Measurements from ENCODE around the gene ZNF562. TPM values are rescaled to one million over a fixed set of nuclear protein-coding genes. Genes with fewer than 3 reads are reported as not detected.
"Not testable (repeated sequence)": the region's sequence is repeated elsewhere in the genome, so short reads cannot be mapped to it uniquely, and the experiment has no call there.

Gene ZNF562
- total RNA-seq, 4 donors from 2014 or later = 5.6 to 36.8 (median 17.6) TPM

DNA sequence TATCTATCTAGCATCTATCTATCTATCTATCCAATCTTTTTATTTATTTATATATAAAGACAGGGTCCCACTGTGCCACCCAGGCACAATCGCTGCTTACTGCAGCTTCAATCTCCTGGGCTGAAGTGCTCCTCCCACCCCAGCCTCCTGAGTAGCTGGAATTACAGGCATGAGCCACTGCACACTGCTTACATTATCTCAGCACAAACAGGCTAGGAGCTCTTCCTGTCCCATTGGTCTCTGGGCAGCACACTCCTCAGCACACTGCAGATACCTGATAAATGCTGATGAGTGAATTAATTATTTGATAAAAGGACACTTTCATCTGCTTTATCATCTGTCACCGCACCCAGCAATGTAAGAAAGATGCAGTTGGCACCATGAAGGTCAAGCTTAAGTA is 16.1 kb downstream of the ZNF562 start:
- in situ Hi-C loops (cut with MboI; ENCODE audit: low pct_ligation_motif_present in 1 of 4, low pct_unique_long_range_greater_than_20kb in 1 of 4, low sequenced_read_pairs in 3 of 4) (no loop called here), intact Hi-C loops (cut with DNase I; ENCODE audit: low total_unique reads) (no loop called here)
- no peak overlapping the region for H3K4me3 ChIP-seq
- no peak for TF ChIP-seq POLR2A (IDR thresholded peaks at IDR 0.05)
- no peak for DNase-seq
- peaks cover 0 to 55% (median 25%) of the 10 kb centered on the region in 4 donors for H3K36me3 ChIP-seq
- H3K9me3 ChIP-seq = peaks cover 10 to 14% of the 10 kb centered on the region in 2 donors
- H3K27ac ChIP-seq = no peak overlapping the region
- H3K4me1 ChIP-seq = no peaks in the 10 kb centered on the region
- WGBS, 2 donors (ENCODE audit: low coverage in 1 of 2) = 94% methylated on average over 2 of the region's 2 CpGs; no CpG with 5 or more reads in 1 of the 2 donors
- no peaks in the 10 kb centered on the region for H3K27me3 ChIP-seq

DNA sequence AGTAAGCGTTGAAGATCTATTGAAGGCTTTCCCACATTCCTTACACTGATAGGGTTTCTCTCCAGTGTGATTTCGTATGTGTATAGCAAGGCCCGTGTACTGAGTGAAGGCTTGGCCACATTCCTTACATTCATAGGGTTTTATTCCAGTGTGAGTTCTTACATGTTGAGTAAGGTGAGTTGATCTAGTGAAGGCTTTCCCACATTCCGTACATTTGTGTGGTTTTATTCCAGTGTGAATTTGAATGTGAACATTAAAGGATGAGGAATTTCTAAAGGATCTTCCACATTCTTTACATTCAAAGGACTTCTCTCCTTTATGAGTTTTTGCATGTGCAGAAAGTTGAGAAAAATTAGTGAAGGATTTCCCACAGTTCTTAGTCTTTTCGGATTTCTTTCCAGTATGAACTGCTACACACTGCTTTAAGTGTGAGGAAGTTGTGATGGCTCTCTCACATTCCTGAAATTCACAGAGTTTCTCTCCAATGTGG is 21.8 kb downstream of the ZNF562 start:
- H3K4me3 ChIP-seq; H3K4me1 ChIP-seq; H3K27me3 ChIP-seq; H3K27ac ChIP-seq; in situ Hi-C loops (cut with MboI; ENCODE audit: low pct_ligation_motif_present in 1 of 4, low pct_unique_long_range_greater_than_20kb in 1 of 4, low sequenced_read_pairs in 3 of 4); DNase-seq; intact Hi-C loops (cut with DNase I; ENCODE audit: low total_unique reads): not testable (repeated sequence)
- 88 to 97% methylated on average over 4 to 5 of the region's 5 CpGs for WGBS, 2 donors (ENCODE audit: low coverage in 1 of 2)
- Histone ChIP-seq H3K36me3 (peaks cover 0 to 91% (median 44%) of the 10 kb centered on the region in 4 donors), H3K9me3 (peaks cover 36 to 37% of the 10 kb centered on the region in 2 donors)

DNA sequence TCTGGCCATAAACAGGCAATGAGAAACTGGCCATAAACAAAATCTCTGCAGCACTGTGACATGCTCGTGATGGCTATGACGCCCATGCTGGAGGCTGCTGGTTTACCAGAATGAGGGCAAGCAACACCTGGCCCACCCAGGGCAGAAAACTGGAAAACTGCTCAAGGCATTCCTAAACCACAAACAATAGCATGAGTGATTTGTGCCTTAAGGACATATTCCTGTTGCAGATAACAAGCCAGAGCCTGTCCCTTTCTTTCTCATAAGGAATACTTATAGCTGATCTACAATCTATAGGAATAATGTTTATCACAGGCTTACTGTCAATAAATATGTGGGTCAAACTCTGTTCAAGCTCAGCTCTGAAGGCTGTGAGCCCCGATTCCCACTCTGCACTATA is 23.4 kb downstream of the ZNF562 start:
- peaks cover 0 to 83% (median 37%) of the 10 kb centered on the region in 4 donors for H3K36me3 ChIP-seq

DNA sequence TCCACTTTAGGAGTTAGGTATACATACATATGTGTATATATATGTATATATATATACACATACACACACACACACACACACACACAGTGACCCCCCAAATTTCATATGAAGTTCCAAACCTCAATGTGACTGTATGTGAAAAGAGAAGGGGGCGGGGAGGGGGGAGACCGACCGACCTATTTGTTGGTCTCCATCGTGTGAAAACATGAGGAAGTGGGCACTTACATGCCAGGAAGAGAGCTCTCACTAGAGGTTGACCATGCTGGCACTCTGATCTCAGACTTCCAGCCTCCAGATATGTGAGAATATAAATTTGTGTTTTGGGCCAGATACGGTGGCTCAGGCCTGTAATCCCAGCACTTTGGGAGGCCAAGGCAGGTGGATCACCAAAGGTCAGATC is 24.6 kb downstream of the ZNF562 start:
- TF ChIP-seq POLR2A (IDR thresholded peaks at IDR 0.05) (no peak), POLR2AphosphoS5 (IDR thresholded peaks at IDR 0.05) (no peak), EP300 (IDR thresholded peaks at IDR 0.05; ENCODE audit: low read depth) (no peak)
- TF ChIP-seq, protein P1, sequence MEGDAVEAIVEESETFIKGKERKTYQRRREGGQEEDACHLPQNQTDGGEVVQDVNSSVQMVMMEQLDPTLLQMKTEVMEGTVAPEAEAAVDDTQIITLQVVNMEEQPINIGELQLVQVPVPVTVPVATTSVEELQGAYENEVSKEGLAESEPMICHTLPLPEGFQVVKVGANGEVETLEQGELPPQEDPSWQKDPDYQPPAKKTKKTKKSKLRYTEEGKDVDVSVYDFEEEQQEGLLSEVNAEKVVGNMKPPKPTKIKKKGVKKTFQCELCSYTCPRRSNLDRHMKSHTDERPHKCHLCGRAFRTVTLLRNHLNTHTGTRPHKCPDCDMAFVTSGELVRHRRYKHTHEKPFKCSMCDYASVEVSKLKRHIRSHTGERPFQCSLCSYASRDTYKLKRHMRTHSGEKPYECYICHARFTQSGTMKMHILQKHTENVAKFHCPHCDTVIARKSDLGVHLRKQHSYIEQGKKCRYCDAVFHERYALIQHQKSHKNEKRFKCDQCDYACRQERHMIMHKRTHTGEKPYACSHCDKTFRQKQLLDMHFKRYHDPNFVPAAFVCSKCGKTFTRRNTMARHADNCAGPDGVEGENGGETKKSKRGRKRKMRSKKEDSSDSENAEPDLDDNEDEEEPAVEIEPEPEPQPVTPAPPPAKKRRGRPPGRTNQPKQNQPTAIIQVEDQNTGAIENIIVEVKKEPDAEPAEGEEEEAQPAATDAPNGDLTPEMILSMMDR (IDR thresholded peaks at IDR 0.05) = no peak
- peaks cover 36 to 37% of the 10 kb centered on the region in 2 donors for H3K9me3 ChIP-seq
- no peaks in the 10 kb centered on the region for H3K27me3 ChIP-seq
- in situ Hi-C loops (cut with MboI; ENCODE audit: low pct_ligation_motif_present in 1 of 4, low pct_unique_long_range_greater_than_20kb in 1 of 4, low sequenced_read_pairs in 3 of 4) = no loop called here
- H3K4me1 ChIP-seq = no peaks in the 10 kb centered on the region
- peaks cover 0 to 72% (median 31%) of the 10 kb centered on the region in 4 donors for H3K36me3 ChIP-seq
- intact Hi-C loops (cut with DNase I; ENCODE audit: low total_unique reads) = no loop called here
- DNase-seq = no peak
- 95 to 99% methylated on average over 4 to 5 of the region's 5 CpGs for WGBS, 2 donors (ENCODE audit: low coverage in 1 of 2)
- H3K27ac ChIP-seq = no peak overlapping the region
- no peak overlapping the region for H3K4me3 ChIP-seq

More for the DNA sequence above, 23.4 kb downstream of the ZNF562 start:
- H3K4me1 ChIP-seq; H3K27me3 ChIP-seq; DNase-seq; intact Hi-C loops (cut with DNase I; ENCODE audit: low total_unique reads); H3K4me3 ChIP-seq; in situ Hi-C loops (cut with MboI; ENCODE audit: low pct_ligation_motif_present in 1 of 4, low pct_unique_long_range_greater_than_20kb in 1 of 4, low sequenced_read_pairs in 3 of 4); H3K27ac ChIP-seq: not testable (repeated sequence)
- peaks cover 36 to 37% of the 10 kb centered on the region in 2 donors for H3K9me3 ChIP-seq
- 94% methylated on average over 3 of the region's 3 CpGs; no CpG with 5 or more reads in 1 of the 2 donors for WGBS, 2 donors (ENCODE audit: low coverage in 1 of 2)

DNA sequence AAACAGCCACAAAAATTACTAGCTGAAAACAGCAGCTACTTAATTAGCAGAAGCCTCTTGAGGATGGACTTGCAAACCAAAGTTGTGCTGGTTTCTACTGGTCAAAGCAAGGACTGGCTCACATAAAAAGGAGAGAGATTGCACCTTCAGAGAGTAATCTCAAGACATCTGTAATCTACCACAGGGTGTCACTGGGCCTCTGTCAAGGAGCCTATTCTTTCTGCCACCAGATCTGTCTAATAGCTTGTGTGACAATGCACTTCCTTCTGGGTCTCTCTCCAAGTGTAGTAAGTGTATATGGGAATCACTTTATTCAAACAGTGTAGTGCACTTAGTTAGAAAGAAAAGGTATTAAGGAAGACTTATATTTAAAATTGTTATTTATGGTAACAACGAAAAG is 29.4 kb downstream of the ZNF562 start:
- no peak for DNase-seq
- intact Hi-C loops (cut with DNase I; ENCODE audit: low total_unique reads) (no loop called here), in situ Hi-C loops (cut with MboI; ENCODE audit: low pct_ligation_motif_present in 1 of 4, low pct_unique_long_range_greater_than_20kb in 1 of 4, low sequenced_read_pairs in 3 of 4) (no loop called here)
- no peaks in the 10 kb centered on the region for H3K9me3 ChIP-seq
- no peaks in the 10 kb centered on the region for H3K4me1 ChIP-seq
- H3K27ac ChIP-seq = no peak overlapping the region
- no peak for TF ChIP-seq POLR2AphosphoS5 (IDR thresholded peaks at IDR 0.05)
- TF ChIP-seq, protein P1 (IDR thresholded peaks at IDR 0.05) = no peak
- no peak for TF ChIP-seq EP300 (IDR thresholded peaks at IDR 0.05; ENCODE audit: low read depth)
- TF ChIP-seq POLR2A (IDR thresholded peaks at IDR 0.05) = no peak
- peaks cover 0 to 23% (median 3%) of the 10 kb centered on the region in 4 donors for H3K36me3 ChIP-seq
- no peak overlapping the region for H3K4me3 ChIP-seq
- H3K27me3 ChIP-seq = no peaks in the 10 kb centered on the region
- WGBS, 2 donors (ENCODE audit: low coverage in 1 of 2) = 92 to 100% methylated on average over 1 of the region's 1 CpG

DNA sequence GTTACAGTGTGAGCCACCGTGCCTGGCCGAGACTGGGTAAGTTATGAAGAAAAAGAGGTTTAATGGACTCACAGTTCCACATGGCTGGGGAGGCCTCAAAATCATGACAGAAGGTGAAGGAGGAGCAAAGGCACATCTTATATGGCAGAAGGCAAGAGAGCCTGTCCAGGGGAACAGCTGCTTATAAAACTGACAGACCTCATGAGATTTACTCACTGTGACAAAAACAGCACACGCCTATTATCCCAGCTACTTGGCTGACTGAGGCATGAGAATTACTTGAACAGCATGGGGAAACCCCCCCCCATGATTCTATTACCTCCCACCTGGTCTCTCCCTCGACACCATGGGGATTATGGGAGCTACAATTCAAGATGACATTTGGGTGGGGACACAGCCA is 30.4 kb downstream of the ZNF562 start:
- peaks cover 0 to 21% (median 0%) of the 10 kb centered on the region in 4 donors for H3K36me3 ChIP-seq

More for the DNA sequence above, 30.4 kb downstream of the ZNF562 start:
- H3K9me3 ChIP-seq = no peaks in the 10 kb centered on the region
- H3K27ac ChIP-seq = no peak overlapping the region
- WGBS, 2 donors (ENCODE audit: low coverage in 1 of 2) = 87 to 100% methylated on average over 2 to 4 of the region's 4 CpGs
- intact Hi-C loops (cut with DNase I; ENCODE audit: low total_unique reads) (no loop called here), in situ Hi-C loops (cut with MboI; ENCODE audit: low pct_ligation_motif_present in 1 of 4, low pct_unique_long_range_greater_than_20kb in 1 of 4, low sequenced_read_pairs in 3 of 4) (no loop called here)
- no peaks in the 10 kb centered on the region for H3K4me1 ChIP-seq
- no peak for TF ChIP-seq EP300 (IDR thresholded peaks at IDR 0.05; ENCODE audit: low read depth)
- no peak for TF ChIP-seq POLR2A (IDR thresholded peaks at IDR 0.05)
- TF ChIP-seq POLR2AphosphoS5 (IDR thresholded peaks at IDR 0.05) = no peak
- TF ChIP-seq, protein P1 (IDR thresholded peaks at IDR 0.05) = no peak
- no peak for DNase-seq
- H3K27me3 ChIP-seq = no peaks in the 10 kb centered on the region
- H3K4me3 ChIP-seq = no peak overlapping the region
